GM12891 (cell line): Measurements from ENCODE around the gene RARA.

ENCODE experiments used
- DNase-seq: peaks from one replicate; pipeline ENCODE4 v3.0.0; 2011; ENCODE audit warnings: low spot score; ENCODE audit not compliant: insufficient read length
- FAIRE-seq: peaks from 2 replicates; lab custom pipeline; 2011; peaks lifted over from hg19 to GRCh38; lab: Jason Lieb, UNC
- PAX5 ChIP-seq: IDR thresholded peaks from 2 replicates; pipeline ENCODE4 v1.6.1; 2011; ENCODE audit warnings: low read length, moderate library complexity, mild to moderate bottlenecking; ENCODE audit not compliant: insufficient read depth, severe bottlenecking
- POLR2A ChIP-seq: IDR thresholded peaks from 2 replicates; pipeline ENCODE4 v1.6.1; 2011; ENCODE audit warnings: low read depth, low read length, control low read depth
- POLR2AphosphoS5 ChIP-seq: IDR thresholded peaks from 2 replicates; pipeline ENCODE4 v1.6.1; 2011; ENCODE audit warnings: low read depth, low read length, control low read depth
- POU2F2 ChIP-seq: IDR thresholded peaks from 2 replicates; pipeline ENCODE4 v1.6.1; 2011; ENCODE audit warnings: low read depth, mild to moderate bottlenecking, control low read depth, low read length, moderate library complexity
- SPI1 ChIP-seq: IDR thresholded peaks from 2 replicates; pipeline ENCODE4 v1.6.1; 2011; ENCODE audit warnings: low read depth, low read length, control low read depth
- TAF1 ChIP-seq: IDR thresholded peaks from 2 replicates; pipeline ENCODE4 v1.6.1; 2011; ENCODE audit warnings: low read depth, low read length, control low read depth

Gene RARA

DNA sequence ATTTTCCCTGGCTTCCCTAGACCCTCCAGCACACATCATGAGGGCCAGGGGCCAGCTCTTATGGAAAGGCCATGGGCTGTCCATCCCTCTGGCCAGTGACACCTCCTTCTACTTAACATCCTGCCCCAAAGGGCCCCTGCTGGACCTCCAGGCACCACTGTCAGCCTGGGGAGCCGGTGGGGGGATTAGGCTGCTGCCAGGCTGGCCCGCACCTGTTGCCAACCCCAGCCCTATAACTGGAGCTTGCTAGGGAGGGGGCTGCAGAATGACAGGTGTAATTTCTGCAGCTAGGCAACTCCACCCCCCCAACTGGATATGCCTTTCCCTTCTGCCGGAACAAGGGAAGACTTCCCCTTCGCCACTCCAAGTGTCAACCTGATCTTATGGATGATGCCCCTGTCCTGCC, 12.5 kb downstream of the RARA start:
- TF ChIP-seq POU2F2, result no peak
- no peak for TF ChIP-seq POLR2AphosphoS5
- TF ChIP-seq POLR2A, result no peak
- no peak for TF ChIP-seq SPI1
- TF ChIP-seq PAX5, result no peak
- no peak for TF ChIP-seq TAF1
- FAIRE-seq (no peak), DNase-seq (no peak)

DNA sequence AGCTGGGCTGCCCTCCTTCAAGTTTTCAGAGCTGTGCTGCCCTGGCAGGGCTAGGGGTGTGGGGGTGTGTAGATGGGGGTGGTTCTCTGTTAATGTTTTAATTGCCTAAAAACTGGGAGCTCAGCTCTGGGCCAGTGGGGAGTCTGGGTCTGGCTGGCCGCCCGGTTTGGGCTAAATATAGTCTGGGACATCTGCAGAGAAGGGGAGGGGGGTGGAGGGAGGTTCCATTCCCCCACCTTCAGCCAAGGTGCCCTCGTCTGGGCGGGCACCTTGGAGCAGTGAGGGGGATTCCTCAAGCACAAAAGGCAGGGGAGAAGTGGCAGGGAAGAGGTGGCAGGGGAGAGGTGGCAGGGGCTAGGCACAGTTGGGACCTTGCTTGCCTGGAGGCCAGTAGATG, 13.0 kb downstream of the RARA start:
- TF ChIP-seq PAX5 (no peak), POU2F2 (no peak), POLR2A (no peak), TAF1 (no peak), SPI1 (no peak), POLR2AphosphoS5 (no peak)
- FAIRE-seq (no peak), DNase-seq (no peak)

DNA sequence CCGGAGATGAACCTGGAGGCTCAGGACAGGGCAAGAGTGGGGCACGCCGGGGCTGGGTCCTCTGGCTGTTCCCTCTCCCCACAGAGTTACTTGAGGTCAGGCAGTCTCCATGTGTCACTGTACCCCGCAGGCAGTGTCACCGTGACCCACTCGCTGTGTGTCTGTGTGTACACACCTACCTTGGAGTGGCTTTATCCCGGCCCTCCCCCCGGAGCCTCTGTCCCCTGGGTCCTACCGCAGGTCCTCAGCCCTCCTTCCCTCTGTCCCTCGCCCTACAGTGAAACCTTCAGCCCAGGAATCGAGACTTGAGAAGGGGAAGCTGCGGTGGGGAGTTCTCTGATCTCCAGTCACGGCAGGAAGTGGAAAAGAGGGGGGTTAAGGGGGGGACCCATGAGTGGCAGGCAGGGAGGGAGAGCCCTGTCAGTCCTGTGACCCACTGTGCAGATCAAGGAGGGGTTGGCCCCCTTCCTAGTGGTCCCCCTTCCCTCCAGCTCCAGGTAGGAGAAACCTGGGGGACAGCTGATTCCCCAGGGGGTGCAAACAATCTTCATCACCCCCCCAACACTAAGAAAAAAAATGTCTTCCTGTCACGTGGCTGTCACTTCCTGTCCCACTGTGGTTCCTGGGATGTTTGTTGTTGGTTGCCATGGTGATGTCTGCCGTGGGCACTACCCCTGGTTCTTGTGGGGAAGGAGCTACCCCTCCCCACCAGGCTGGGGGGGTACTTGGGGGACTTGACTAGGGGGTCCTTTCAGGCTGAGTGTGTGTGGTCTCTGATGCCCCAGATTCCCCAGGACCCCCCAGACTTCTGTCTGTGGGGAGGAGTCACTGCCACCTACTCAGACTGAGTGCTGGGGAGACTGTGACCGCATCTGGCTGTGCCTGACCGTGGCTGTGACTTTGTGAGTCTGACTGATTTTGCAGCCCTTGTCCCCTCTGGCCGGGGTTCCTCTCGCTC, 13.7 kb downstream of the RARA start:
- FAIRE-seq (peak; percentile 98), DNase-seq (peak; percentile 76)

DNA sequence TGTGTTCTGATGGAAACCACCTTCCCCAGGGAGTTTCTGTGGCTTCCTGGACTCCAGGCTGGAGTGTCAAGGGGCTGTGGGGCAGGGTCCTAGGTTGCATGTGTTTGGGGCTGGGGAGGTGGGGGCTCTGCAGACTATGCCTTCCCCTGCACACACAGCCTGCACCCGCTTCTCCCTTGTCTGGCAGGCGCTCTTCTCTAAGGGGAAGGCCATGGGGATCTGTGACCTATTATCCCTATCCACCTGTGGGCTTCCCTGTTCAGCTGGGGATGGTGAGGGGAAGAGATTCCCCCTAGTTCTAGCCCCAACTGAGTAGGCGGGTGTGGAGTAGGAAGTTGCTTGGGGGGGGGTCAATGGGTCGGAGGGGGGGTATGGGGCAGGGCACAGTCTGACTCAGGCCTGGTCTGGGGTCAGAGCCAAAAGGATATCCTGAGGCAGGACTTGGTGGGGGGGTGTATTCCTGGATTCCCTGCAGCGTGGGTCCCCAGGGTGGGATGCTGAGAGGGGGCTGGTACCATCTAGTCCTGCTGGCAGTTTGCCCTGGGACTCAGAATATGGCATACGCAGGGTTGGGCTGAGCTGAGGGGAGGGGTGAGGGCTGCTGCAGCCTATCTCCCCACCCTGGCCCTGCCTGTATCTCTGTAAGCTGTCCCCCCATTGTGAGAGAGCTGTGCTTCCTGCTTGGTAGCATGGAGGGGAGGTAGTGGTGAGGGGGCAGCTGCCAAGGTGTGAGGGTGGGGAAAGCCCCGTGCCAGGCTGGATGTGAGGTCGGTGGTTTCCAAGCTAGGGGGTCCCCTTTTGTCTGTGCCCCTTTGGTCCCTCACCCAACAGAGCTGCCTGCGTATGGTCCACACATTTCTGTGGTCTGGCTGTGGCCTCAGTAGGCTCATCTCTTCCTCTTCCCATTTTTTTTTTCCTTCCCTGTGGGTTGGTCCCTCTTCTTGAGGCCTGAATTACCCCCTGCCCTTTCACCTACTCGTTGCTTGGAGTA, 14.7 kb downstream of the RARA start:
- FAIRE-seq, result peak; percentile 81
- no peak for DNase-seq
- TF ChIP-seq PAX5 (no peak), POLR2AphosphoS5 (no peak), POLR2A (no peak), POU2F2 (no peak), TAF1 (no peak), SPI1 (no peak)

More for the DNA sequence above, 13.7 kb downstream of the RARA start:
- no peak for TF ChIP-seq PAX5
- TF ChIP-seq POU2F2, result peak; percentile 32; the same call in 1 of the 2 replicates
- TF ChIP-seq POLR2A, result peak; percentile 83
- TF ChIP-seq POLR2AphosphoS5, result peak; percentile 85
- peak; percentile 87 for TF ChIP-seq SPI1
- peak; percentile 56; the same call in 1 of the 2 replicates for TF ChIP-seq TAF1

DNA sequence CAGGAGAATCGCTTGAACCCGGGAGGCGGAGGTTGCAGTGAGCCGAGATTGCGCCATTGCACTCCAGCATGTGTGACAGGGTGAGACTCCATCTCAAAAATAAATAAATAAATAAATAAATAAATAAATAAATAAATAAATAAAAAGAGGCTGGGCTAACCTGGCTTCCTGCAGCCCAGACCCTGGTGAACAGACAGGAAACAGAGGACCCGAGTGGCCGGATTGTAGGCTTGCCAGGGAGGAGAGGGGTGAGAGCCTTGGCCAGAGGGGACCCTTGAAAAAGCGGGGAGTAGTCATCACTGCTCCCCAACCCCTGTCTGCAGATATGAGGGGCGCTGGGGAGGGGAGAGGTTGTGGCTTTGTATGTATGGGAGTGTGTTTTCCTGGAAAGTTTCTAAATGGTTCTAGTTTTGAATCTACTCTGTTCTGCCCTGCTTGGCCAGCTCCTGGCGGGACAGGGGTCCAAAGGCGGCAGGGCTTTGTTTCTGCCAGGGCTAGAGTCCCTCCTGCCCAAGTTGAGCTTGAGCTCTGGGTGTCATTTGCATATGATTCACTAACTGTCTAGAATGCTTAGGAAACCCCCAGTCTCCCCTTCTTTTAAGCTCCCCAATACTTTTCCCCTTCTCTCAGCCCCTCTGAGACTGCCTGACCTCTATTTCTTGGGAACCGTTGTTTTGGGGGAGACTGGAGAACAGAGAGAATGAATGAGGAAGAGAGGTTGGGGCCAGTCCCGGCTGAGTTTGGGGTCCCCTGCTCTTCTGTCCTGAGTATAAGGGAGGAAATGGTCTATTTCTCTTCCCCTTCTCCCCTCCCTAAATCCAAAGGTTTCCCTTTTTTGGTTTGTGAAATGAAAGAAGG, 16.4 kb downstream of the RARA start:
- TF ChIP-seq PAX5, result no peak
- TF ChIP-seq POLR2A, result no peak
- peak; percentile 92 for TF ChIP-seq POU2F2
- no peak for TF ChIP-seq POLR2AphosphoS5
- peak; percentile 42; the same call in 1 of the 2 replicates for TF ChIP-seq SPI1
- no peak for TF ChIP-seq TAF1
- FAIRE-seq, result no peak
- DNase-seq, result no peak

DNA sequence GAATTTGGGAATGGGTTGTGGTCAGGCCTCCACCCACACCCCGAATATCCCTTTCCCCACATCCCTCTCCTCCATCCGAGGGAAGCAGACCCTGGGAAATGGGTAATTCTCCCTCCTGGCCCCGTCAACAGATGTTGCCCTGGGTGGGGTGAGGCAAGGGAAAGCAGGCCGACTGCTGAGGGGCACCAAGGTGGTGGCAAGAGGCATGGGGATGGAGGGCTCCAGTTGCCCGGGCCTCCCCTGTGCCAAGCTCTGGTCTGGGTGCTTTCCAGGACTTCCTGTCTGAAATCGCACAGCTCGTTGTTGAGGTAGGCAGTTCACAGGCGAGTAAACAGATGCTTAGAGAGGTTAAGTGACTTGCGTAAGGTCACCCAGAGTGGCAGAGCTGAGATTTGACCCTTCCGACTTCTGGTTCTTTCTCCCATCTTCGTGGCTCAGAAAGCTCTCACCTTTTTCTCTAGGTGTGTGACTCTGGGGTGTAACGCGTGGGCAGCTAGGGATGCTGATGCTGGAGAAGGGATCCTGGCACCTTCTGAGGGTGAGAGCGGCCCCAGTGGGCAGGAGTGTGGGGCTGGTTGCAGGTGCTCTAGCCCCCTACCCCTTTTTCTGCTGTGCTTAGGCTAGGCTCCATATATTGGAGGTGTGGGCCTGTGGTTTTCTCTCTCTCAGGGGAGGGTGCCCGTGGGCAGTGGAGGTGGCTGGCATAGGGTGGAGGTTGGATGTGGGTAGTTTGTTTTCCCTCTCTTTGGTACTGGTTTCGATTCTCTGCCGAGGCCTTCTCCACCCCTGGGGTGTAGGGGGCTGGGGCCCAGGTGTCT, 17.2 kb downstream of the RARA start:
- peak; percentile 84 for FAIRE-seq
- DNase-seq, result no peak
- TF ChIP-seq TAF1 (no peak), POU2F2 (0 out of 2 replicates have a peak, but pooled peaks have one; percentile 10), POLR2AphosphoS5 (no peak), SPI1 (peak; percentile 58)

DNA sequence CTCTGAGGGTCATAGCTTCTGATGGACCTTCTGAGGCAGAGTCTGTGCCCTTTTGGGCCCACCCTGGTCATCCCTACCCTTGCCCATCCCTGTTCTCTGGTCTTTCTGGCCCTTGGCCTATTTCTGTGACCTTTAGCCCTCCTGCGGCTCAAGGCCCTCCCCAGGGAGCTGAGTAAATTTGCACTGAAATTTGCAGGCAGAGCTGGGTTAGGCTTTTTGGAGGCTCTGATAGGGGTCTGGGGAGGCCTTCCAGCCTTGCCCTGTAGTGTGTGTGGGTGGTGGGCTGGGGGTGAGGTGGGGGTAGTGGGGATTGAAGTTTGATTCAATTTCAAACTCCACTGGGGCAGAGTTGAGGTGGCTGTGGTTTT, 17.8 kb downstream of the RARA start:
- TF ChIP-seq SPI1, result no peak
- no peak for TF ChIP-seq POLR2AphosphoS5
- no peak for TF ChIP-seq POLR2A
- TF ChIP-seq PAX5, result no peak
- DNase-seq (no peak), FAIRE-seq (no peak)

DNA sequence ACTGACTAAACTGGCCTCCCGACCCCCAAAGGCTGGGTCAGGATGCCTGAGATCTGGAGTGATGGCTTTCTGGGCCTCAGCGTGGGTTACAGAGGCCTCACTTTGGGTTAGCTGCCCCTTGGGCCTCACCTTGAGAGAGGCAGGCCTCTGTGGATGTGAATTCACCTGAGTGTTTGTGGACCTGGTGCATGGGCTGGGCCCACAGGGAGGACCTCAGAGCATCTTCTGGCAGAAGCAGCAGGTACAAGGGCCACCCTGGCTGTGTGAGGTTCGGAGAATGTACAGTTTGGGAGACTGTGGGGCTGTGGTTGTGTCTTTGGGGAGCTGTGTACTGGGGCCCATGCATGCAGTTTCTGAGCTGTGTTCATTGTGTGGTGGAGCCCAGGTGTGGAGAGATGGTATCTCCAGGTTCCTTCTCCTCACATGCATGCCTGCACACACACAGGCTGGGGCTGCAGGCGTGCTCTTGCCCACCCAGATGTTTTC, 18.3 kb downstream of the RARA start:
- TF ChIP-seq PAX5 (no peak), POU2F2 (no peak), TAF1 (no peak), POLR2A (no peak), SPI1 (no peak), POLR2AphosphoS5 (no peak)
- FAIRE-seq (peak; percentile 47), DNase-seq (no peak)
